ENCODE results near the gene EXOC4. TPM values are rescaled to one million over a fixed set of nuclear protein-coding genes. Genes with fewer than 3 reads are reported as not detected.

Gene EXOC4
- total and polyA plus RNA-seq, 2 experiments from 2014 or later = 23.9 to 51.7 TPM

- TF ChIP-seq EZH2 (IDR thresholded peaks at IDR 0.05; ENCODE audit: insufficient read depth, poor library complexity, severe bottlenecking) (no peak), EZH2phosphoT487 (IDR thresholded peaks at IDR 0.05; ENCODE audit: insufficient read depth, low read depth) (no peak)
- Histone ChIP-seq H3K79me2 (ENCODE audit: insufficient read depth) (no peaks in the 10 kb centered on the region), H3K9ac (no peak overlapping the region), H3K27me3 (replicated peaks; ENCODE audit: insufficient read depth) (no peaks in the 10 kb centered on the region), H3K9me3 (ENCODE audit: low read depth) (no peaks in the 10 kb centered on the region), H3K4me2 (ENCODE audit: unreplicated experiment) (no peak overlapping the region), H4K20me1 (ENCODE audit: insufficient read depth) (no peaks in the 10 kb centered on the region), H3F3A (ENCODE audit: insufficient read depth) (no peaks in the 10 kb centered on the region), H3K4me1 (ENCODE audit: insufficient read depth) (0 out of 2 replicates have a peak, but pooled peaks cover under 1% of the 10 kb centered on the region), H3K36me3 (ENCODE audit: low read depth) (no peaks in the 10 kb centered on the region), H3K27ac (no peak overlapping the region), H3K9me2 (ENCODE audit: insufficient read depth) (no peaks in the 10 kb centered on the region), H3K4me3 (no peak overlapping the region), H2AFZ (no peak overlapping the region)
- no peak for DNase-seq
- in situ Hi-C loops (cut with MboI) = no loop called here
- WGBS, 2 experiments (ENCODE audit: low coverage in 1 of 2, low lambda C conversion rate in 2 of 2, missing lambda C conversion rate in 2 of 2) = 83 to 88% methylated on average over 3 of the region's 3 CpGs
Measured at GRCh38 chr7:133428876-133429275, 176.0 kb downstream of the EXOC4 start.

GRCh38 chr7:133429371-133429770 is 176.5 kb downstream of the EXOC4 start:
- no peaks in the 10 kb centered on the region for H3K9me3 ChIP-seq (ENCODE audit: low read depth)
- in situ Hi-C loops (cut with MboI) = no loop called here
- H3K4me3 ChIP-seq = no peak overlapping the region
- no peaks in the 10 kb centered on the region for H4K20me1 ChIP-seq (ENCODE audit: insufficient read depth)
- no peak for DNase-seq
- no peak overlapping the region for H2AFZ ChIP-seq
- no peaks in the 10 kb centered on the region for H3K9me2 ChIP-seq (ENCODE audit: insufficient read depth)
- no peak overlapping the region for H3K27ac ChIP-seq
- TF ChIP-seq EZH2 (IDR thresholded peaks at IDR 0.05; ENCODE audit: insufficient read depth, poor library complexity, severe bottlenecking) (no peak), EZH2phosphoT487 (IDR thresholded peaks at IDR 0.05; ENCODE audit: insufficient read depth, low read depth) (no peak)
- no peaks in the 10 kb centered on the region for H3K79me2 ChIP-seq (ENCODE audit: insufficient read depth)
- 97 to 99% methylated on average over 3 of the region's 3 CpGs for WGBS, 2 experiments (ENCODE audit: low coverage in 1 of 2, low lambda C conversion rate in 2 of 2, missing lambda C conversion rate in 2 of 2)
- no peak overlapping the region for H3K4me2 ChIP-seq (ENCODE audit: unreplicated experiment)
- H3K27me3 ChIP-seq (replicated peaks; ENCODE audit: insufficient read depth) = no peaks in the 10 kb centered on the region
- H3F3A ChIP-seq (ENCODE audit: insufficient read depth) = no peaks in the 10 kb centered on the region
- H3K4me1 ChIP-seq (ENCODE audit: insufficient read depth) = peaks cover 6% of the 10 kb centered on the region
- no peak overlapping the region for H3K9ac ChIP-seq
- no peaks in the 10 kb centered on the region for H3K36me3 ChIP-seq (ENCODE audit: low read depth)

GRCh38 chr7:133431134-133431724 is 178.4 kb downstream of the EXOC4 start:
- Histone ChIP-seq H3K27me3 (replicated peaks; ENCODE audit: insufficient read depth) (no peaks in the 10 kb centered on the region), H3K9ac (no peak overlapping the region), H4K20me1 (ENCODE audit: insufficient read depth) (no peaks in the 10 kb centered on the region), H3K4me3 (no peak overlapping the region), H3K9me3 (ENCODE audit: low read depth) (no peaks in the 10 kb centered on the region), H3K79me2 (ENCODE audit: insufficient read depth) (0 out of 2 replicates have a peak, but pooled peaks cover 6% of the 10 kb centered on the region), H3F3A (ENCODE audit: insufficient read depth) (peaks cover 11% of the 10 kb centered on the region), H3K4me2 (ENCODE audit: unreplicated experiment) (no peak overlapping the region), H3K9me2 (ENCODE audit: insufficient read depth) (no peaks in the 10 kb centered on the region), H3K4me1 (ENCODE audit: insufficient read depth) (peaks cover 23% of the 10 kb centered on the region), H3K27ac (no peak overlapping the region), H2AFZ (no peak overlapping the region), H3K36me3 (ENCODE audit: low read depth) (no peaks in the 10 kb centered on the region)
- no peak for DNase-seq
- 96 to 100% methylated on average over 1 of the region's 1 CpG for WGBS, 2 experiments (ENCODE audit: low coverage in 1 of 2, low lambda C conversion rate in 2 of 2, missing lambda C conversion rate in 2 of 2)
- in situ Hi-C loops (cut with MboI) = no loop called here
- TF ChIP-seq EZH2 (IDR thresholded peaks at IDR 0.05; ENCODE audit: insufficient read depth, poor library complexity, severe bottlenecking) (no peak), EZH2phosphoT487 (IDR thresholded peaks at IDR 0.05; ENCODE audit: insufficient read depth, low read depth) (no peak)

GRCh38 chr7:133433165-133433812 is 180.4 kb downstream of the EXOC4 start:
- Histone ChIP-seq H3K4me3 (no peak overlapping the region), H3F3A (ENCODE audit: insufficient read depth) (peaks cover 20% of the 10 kb centered on the region), H4K20me1 (ENCODE audit: insufficient read depth) (no peaks in the 10 kb centered on the region), H3K4me2 (ENCODE audit: unreplicated experiment) (no peak overlapping the region), H3K79me2 (ENCODE audit: insufficient read depth) (0 out of 2 replicates have a peak, but pooled peaks cover 6% of the 10 kb centered on the region), H3K9ac (no peak overlapping the region), H3K36me3 (ENCODE audit: low read depth) (no peaks in the 10 kb centered on the region), H3K27me3 (replicated peaks; ENCODE audit: insufficient read depth) (no peaks in the 10 kb centered on the region), H3K9me2 (ENCODE audit: insufficient read depth) (no peaks in the 10 kb centered on the region), H2AFZ (no peak overlapping the region), H3K9me3 (ENCODE audit: low read depth) (no peaks in the 10 kb centered on the region), H3K27ac (no peak overlapping the region), H3K4me1 (ENCODE audit: insufficient read depth) (peaks cover 33% of the 10 kb centered on the region)
- TF ChIP-seq EZH2phosphoT487 (IDR thresholded peaks at IDR 0.05; ENCODE audit: insufficient read depth, low read depth) (no peak), EZH2 (IDR thresholded peaks at IDR 0.05; ENCODE audit: insufficient read depth, poor library complexity, severe bottlenecking) (no peak)
- 72 to 73% methylated on average over 4 of the region's 4 CpGs for WGBS, 2 experiments (ENCODE audit: low coverage in 1 of 2, low lambda C conversion rate in 2 of 2, missing lambda C conversion rate in 2 of 2)
- DNase-seq = no peak
- in situ Hi-C loops (cut with MboI) = no loop called here
